ENCODE results near the gene DEPP1.

DNA sequence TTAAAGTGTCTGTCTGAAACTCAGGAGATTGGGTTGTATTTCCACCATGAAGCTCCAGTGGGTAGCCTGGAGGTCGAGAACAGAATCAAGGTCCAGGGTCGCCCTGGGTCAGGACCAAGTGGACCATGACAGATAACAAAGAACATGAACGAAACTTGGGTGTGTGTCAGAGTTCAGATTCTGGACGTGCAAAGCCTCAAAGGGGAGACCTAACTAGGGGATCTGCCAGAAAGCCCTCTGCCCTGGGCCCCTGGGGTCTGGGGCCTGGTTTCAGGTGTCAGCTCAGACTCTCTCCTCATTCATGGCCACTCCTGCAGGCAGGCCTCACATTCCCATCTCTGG, 17.4 kb downstream of the DEPP1 start:
- TF ChIP-seq ZNF274 (IDR thresholded peaks at IDR 0.05; ENCODE audit: low read depth, low read length) (no peak), YY1 (IDR thresholded peaks at IDR 0.05; ENCODE audit: insufficient read depth, insufficient read length) (no peak), SUZ12 (IDR thresholded peaks at IDR 0.05; ENCODE audit: extremely low read depth, insufficient read depth, insufficient read length) (no peak)

Measured in NT2/D1 (cell line).